A549 treated with Hydrocortisone at 1 μM for 4 hours (cell line): ENCODE results near the gene LY6G6C. TPM values are rescaled to one million over a fixed set of nuclear protein-coding genes. Genes with fewer than 3 reads are reported as not detected.

ENCODE experiments used
- total RNA-seq: library from RNA; stranded (reverse); fragments of 200-300 nt; extraction: Qiagen RNA extraction; gene quantifications from 5 replicates; pipeline ENCODE4 v1.2.3, GENCODE V29; 2022

LY6G6C gene, protein sequence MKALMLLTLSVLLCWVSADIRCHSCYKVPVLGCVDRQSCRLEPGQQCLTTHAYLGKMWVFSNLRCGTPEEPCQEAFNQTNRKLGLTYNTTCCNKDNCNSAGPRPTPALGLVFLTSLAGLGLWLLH
- total RNA-seq = 0.13 to 0.18 TPM in 2 of 5 replicates, not detected in the others

DNA sequence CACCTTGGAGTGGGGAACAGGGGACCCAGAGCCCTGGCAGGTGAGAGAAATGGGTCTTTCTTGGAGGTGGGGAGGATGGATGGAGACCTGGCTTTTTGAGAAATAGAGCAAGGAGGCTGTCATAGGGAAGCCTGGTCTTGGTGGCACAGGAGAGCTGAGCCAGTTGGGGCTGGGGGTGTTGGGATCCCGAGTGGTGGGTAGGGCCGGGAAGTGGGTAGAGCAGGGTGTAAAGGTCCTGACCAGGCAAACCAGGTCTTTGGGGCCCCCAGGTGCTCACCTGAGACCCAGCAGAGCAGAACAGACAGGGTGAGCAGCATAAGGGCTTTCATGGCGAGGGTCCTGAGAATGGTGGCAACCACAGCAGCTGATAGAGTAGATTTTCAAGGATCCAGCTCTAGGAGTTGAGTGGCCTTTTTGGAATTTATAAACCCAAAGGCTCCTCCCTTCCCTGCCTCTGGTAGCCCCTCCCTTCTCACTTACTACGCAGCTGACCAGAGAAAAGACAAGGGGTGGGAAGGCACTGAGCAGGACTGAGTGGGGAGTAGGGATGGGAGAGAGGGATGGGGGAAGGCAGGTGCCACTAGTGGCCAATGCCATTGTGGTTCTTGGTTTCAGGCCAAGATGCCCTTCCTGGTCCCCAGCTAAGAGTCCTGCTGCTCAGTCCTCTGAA is at the start of gene LY6G6C:
TSS of gene LY6G6C (minus strand) at position 396 of the 670 bp plus-strand sequence. CDS start at position 329, 67 bp downstream.

DNA sequence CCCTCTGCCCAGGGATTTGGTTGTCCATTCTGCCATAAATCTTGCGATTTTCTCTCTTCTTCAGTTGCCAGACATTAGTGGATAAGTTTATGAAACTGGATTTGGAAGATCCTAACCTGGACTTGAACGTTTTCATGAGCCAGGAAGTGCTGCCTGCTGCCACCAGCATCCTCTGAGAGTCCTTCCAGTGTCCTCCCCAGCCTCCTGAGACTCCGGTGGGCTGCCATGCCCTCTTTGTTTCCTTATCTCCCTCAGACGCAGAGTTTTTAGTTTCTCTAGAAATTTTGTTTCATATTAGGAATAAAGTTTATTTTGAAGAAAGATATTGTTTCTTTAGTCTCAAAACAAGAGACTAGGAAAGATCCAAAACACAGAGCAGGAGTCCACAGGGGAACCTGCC is 40.8 kb upstream of the LY6G6C start, which contains the start of gene SAPCD1:
TSS of gene SAPCD1 (plus strand) at position 301 of the 400 bp plus-strand sequence. CDS start 399 bp downstream, outside the sequence.

DNA sequence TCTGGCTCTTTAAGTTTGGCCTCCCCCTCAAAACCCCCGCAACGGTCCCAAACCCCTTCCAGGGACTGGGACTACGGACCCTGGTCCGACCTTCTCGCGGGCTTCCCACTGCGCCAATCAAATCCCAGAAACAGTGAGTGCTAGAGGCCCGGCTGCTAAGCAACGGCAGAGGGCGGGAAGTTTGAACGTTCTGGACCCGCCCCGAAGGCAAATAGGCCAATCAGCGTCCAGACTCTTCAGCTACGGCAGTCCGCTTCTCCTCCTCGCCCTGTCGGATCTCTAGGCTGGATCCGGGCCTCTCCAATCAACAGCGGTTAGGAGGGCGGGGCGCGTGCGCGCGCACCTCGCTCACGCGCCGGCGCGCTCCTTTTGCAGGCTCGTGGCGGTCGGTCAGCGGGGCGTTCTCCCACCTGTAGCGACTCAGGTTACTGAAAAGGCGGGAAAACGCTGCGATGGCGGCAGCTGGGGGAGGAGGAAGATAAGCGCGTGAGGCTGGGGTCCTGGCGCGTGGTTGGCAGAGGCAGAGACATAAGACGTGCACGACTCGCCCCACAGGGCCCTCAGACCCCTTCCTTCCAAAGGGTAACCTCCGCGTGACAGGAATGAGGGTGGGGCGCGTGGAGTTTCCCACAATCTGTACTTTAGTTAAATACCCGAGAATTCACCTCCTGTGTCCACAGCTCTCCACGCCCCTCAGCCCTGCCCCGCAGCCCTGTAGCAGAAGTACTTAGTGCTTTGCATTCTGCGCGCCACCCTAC is 18.3 kb upstream of the LY6G6C start, which contains the start of gene MSH5:
TSS of gene MSH5 (plus strand) at position 367 of the 758 bp plus-strand sequence. CDS start 462 bp downstream, outside the sequence.

DNA sequence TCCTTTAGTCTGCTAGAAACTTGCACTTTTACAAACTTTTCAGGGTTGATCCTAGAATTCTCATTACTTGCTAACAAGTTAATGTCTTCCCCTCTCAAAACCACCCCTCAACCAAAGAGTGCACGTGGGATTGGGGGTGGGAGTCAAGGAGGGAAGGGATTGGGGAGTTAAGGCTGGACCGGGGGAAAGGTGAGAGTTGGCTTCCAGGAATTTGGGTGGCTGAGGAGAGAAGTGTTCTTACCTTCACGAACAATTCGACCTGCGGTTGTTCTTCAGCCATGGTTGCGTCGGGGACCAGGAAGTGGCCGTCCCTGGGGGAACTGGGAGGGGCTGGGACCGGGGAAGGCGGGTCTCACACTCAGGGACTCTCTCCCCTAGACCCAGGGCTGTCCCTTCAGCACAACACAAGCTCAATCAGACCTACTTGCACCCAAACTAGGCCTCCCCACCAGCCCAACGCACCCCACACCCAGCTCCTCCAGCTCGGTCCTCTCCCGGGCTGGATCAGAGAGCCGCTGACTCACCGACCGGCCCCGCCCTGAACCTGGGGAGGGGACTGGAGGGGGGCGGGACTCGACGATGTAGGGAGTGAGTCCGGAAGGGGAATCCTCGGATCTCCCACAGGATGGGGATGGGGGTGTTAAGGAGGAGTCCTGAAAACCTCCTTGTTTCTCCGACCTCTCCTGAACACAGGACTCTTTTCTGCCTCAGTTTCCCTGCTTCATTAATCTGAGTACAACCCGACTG is 14.6 kb upstream of the LY6G6C start, which contains the start of gene CLIC1:
TSS of gene CLIC1 (minus strand) at position 510 of the 747 bp plus-strand sequence. CDS start at position 280, 230 bp downstream.

DNA sequence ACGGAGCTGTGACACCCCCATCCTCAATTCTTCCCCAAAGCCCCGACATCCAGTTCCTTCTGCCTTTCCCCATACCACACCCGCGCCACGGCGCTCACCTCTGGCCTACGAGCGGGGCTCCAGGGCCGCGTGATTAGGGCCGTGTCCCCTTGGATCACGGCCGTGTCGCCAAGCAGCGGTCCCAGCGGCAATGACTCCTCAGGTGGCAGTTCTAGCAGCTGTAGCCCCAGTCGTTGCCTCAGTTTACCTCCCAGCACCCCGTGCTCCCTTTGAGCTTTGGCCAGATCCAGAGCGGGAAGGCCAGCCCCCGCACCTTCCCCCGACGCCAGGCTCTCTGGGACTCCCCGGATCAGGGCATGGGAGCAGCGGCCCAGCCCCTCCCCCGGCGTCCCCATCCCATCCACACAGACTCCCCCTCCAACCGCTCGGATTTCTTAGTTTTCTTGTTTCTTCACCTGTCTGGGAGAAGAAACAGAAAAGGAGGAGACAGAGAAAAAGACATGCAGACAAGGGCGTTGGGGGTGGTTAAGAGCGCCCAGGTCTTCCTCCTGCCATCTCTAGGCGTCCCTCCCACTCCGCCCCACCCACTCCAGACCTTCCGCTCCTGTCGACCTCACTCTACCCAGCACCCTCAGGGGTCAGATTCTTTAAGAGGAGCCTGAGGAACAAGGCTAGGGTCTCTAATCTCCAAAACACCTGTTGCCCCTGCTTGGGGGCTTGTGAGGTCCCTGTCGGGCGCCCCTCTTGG is 7.4 kb upstream of the LY6G6C start, which contains the start of gene DDAH2:
TSS of gene DDAH2 (minus strand) at position 533 of the 748 bp plus-strand sequence. CDS start at position 395, 138 bp downstream.

DNA sequence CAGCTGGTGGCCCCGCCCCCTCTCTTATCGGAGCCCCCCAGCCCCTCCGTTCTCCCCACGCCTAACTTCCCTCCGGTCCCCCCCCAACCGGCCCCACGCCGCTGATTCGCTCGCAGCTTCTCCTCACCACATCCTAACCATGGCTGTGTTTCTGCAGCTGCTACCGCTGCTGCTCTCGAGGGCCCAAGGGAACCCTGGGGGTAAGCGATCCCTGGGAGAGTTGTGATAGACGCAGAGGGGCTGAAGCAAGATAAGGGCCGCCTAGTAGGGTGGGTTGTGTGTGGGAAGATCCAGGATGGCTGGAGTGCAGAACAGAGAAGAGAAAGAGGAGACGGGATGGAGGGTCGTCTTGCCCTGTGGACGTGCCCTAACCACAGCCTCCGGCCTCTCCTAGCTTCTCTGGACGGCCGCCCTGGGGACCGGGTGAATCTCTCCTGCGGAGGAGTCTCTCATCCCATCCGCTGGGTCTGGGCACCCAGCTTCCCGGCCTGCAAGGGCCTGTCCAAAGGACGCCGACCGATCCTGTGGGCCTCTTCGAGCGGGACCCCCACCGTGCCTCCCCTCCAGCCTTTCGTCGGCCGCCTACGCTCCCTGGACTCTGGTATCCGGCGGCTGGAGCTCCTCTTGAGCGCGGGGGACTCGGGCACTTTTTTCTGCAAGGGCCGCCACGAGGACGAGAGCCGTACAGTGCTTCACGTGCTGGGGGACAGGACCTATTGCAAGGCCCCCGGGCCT is 1.9 kb upstream of the LY6G6C start, which contains the start of gene MPIG6B:
TSS of gene MPIG6B (plus strand) at position 129 of the 735 bp plus-strand sequence. CDS start at position 140, 11 bp downstream.

DNA sequence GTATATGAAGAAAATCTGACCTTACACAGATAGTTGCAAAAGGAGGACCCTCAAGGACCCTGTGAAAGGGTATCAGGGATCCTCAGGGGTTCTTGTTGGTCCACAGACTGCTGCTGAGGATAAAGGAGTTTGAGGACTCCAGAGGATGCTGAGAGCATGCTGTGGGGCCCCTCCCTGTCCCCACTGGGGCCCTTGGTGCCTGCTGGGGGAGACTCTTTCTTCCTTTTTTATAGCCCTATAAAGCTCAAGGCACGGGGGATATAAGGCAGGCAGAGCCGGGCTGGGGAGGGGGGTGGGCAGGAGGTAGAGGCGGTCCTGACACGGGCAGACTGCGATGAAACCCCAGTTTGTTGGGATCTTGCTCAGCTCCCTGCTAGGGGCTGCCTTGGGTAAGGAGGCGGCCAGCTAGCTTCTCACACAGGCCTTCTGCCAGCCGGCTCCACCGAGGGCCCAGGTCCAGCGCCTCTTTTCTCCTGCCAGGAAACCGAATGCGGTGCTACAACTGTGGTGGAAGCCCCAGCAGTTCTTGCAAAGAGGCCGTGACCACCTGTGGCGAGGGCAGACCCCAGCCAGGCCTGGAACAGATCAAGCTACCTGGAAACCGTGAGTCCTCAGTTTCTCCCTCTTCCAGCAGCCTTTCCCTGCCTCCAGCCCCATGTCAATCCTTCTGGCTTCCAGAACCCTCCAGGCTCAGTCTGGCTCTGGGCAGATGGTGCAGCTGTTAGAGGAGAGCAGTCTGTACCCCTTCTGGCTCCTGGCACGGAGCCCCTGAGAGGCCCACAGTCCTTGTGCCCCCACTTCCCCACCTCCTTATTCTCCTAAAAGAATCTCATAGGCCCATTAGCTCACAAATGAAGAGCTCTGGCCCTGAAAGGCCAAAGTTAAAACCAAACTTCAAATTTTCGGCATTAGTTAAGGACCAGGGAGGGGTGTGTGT is 6.3 kb downstream of the LY6G6C start, which contains the start of gene LY6G6D:
TSS of gene LY6G6D (plus strand) at position 327 of the 937 bp plus-strand sequence. CDS start at position 335, 8 bp downstream.

DNA sequence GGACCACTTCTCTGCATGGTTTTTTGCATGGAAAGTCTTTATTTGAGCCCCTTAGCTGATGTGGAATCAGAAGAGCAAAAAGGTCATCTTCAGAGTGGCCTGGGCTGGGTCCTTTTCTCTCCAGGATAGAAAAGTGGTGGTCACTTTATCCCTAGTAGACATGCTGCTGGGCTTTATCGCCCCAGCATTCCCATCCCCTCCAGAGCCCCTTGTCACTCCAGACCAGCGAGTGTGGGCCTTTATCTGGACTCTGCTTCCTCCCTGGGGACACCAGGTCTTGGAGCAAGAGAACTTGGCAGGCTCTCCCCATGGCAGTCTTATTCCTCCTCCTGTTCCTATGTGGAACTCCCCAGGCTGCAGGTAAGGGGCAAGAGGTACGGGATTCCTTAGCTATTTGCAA is 14.9 kb downstream of the LY6G6C start, which contains the start of gene LY6G6F:
TSS of gene LY6G6F (plus strand) at position 268 of the 400 bp plus-strand sequence. CDS start at position 309, 41 bp downstream.

DNA sequence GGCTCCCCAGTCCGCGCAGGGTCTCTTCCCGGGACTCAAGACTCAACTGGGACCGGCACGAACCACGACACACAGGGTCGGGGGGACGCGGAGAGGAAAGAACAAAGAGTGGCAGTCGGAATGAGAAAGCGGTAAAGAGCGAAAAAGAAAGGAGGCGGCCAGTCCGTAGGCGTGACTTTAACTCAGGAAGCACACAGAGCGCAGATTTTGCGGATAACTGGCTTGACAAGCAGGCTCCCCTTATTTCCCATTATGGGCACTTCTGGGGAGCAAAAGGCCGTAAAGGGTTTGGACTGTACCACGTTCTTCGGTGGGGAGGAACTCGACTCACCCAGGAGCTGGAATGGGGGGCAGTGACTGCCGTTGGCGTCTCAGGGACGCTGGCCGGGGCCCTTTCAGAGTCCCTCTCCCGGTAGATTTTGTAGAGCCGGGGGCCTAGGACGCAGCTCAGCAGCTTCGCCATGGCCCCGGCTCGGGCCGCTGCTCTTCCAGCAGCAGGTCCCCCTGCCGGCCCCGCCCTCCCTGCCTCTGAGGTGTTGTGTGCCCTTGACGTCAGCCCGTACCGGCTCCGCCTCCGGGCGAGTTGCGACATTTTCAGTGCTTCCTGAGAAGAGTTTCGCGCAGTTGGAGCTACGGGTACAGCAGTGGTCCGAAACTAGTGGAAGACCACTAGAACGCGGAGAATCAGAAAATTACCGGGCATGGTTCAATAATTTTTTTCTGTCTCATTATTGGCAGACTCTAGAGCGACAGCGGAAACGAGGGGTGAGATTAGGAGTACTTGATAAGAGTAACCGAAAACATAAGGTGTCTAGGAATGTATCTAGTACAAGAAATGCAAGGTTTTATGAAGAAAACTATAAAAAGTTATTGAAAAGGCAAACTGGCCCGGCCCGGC is 18.5 kb downstream of the LY6G6C start, which contains the start of gene ABHD16A:
TSS of gene ABHD16A (minus strand) at position 506 of the 898 bp plus-strand sequence. CDS start at position 463, 43 bp downstream.

DNA sequence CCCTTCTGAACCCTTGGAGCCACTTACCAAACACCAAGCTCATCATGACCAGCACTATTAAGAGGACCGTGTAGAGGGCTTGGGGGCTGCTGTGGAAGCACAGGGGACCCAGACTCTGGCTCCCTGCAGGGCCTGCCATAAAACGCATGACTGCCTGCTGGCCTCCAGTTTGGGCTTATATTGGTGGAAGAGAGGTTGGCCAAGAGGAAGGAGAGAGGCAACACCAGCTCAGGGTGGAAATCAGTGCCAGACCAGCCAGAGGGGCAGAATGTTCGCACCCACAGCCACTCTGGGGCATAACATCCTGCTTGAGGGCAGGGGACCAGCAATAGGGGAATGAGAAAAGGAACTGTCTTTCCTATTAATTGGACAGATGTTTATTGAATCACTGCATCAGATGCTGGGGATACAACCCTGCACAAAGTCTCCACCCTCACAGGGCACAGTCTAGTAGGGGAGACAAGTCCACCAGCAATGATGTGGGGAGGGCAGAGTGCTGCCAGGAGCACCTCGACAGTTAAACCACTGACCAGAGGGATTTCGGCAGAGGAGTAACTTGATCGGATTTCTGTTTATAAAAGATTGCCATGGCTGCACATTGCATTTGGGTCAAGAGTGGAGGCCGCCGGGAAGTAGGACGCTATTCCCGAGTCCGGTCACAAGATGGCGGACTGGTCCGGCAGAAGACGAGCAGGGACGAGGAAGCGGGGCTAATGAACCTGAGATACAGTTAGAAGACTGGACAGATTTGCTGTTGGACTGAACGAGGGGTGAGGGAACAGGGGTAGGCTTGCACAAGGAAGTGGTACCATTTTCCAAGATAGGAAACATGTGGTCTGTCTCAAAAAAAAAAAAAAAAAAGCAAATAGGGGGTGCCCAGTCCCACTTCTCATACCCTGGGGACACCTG is 41.1 kb downstream of the LY6G6C start, which contains the start of gene LY6G5C:
TSS of gene LY6G5C (minus strand) at position 842 of the 909 bp plus-strand sequence. CDS start at position 148, 694 bp downstream.

DNA sequence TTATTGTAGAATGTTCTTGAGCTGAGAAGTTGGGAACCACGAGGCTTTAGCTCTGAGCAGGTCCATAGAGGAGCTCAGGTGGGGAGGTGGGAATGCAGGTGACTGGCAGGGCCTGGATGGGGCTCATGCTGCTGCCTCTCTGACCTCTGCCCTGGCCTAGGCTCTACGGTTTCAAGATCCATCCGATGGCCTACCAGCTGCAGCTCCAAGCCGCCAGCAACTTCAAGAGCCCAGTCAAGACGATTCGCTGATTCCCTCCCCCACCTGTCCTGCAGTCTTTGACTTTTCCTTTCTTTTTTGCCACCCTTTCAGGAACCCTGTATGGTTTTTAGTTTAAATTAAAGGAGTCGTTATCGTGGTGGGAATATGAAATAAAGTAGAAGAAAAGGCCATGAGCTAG is 51.9 kb downstream of the LY6G6C start, which contains the start of gene LY6G5B:
TSS of gene LY6G5B (plus strand) at position 301 of the 400 bp plus-strand sequence. CDS start 975 bp downstream, outside the sequence.

Other genes with a start within 250 kb of the LY6G6C start
- 6.1 to 7.7 TPM (median 7.3 TPM) in 5 replicates for gene MICB, start 223.6 kb downstream of the LY6G6C start, total RNA-seq
- gene MCCD1, start 192.8 kb downstream of the LY6G6C start, total RNA-seq = not detected in 5 replicates
- 331 to 435 TPM (median 353 TPM) in 5 replicates for gene DDX39B, start 179.7 kb downstream of the LY6G6C start, total RNA-seq
- 0.46 to 0.93 TPM (median 0.67 TPM) in 5 replicates for gene ATP6V1G2, start 175.1 kb downstream of the LY6G6C start, total RNA-seq
- gene NFKBIL1, start 174.1 kb downstream of the LY6G6C start, total RNA-seq = 9.7 to 12.5 TPM (median 11.6 TPM) in 5 replicates
- gene LTA, start 149.5 kb downstream of the LY6G6C start, total RNA-seq = 0.07 to 0.31 TPM (median 0.13 TPM) in 3 of 5 replicates, not detected in the others
- 0.08 to 0.12 TPM in 2 of 5 replicates, not detected in the others for gene TNF, start 146.2 kb downstream of the LY6G6C start, total RNA-seq
- 0.29 to 0.47 TPM (median 0.38 TPM) in 5 replicates for gene LTB, start 139.3 kb downstream of the LY6G6C start, total RNA-seq
- gene LST1, start 135.5 kb downstream of the LY6G6C start, total RNA-seq = 0.37 TPM in 1 of 5 replicates, not detected in the others
- gene NCR3, start 128.7 kb downstream of the LY6G6C start, total RNA-seq = not detected in 5 replicates
- not detected in 5 replicates for gene AIF1, start 106.5 kb downstream of the LY6G6C start, total RNA-seq
- 76.6 to 89.9 TPM (median 84.4 TPM) in 5 replicates for gene PRRC2A, start 101.0 kb downstream of the LY6G6C start, total RNA-seq
- 129 to 143 TPM (median 133 TPM) in 5 replicates for gene BAG6, start 69.1 kb downstream of the LY6G6C start, total RNA-seq
- gene APOM, start 65.9 kb downstream of the LY6G6C start, total RNA-seq = 2.9 to 3.8 TPM (median 3.4 TPM) in 5 replicates
- gene C6orf47, start 61.0 kb downstream of the LY6G6C start, total RNA-seq = 10.1 to 14.9 TPM (median 12.4 TPM) in 5 replicates
- gene GPANK1, start 56.7 kb downstream of the LY6G6C start, total RNA-seq = 9.3 to 11.4 TPM (median 11.1 TPM) in 5 replicates
- 154 to 183 TPM (median 177 TPM) in 5 replicates for gene CSNK2B, start 55.7 kb downstream of the LY6G6C start, total RNA-seq
- gene LY6G5B, start 51.8 kb downstream of the LY6G6C start, total RNA-seq = 3.4 to 4.7 TPM (median 3.9 TPM) in 5 replicates
- 0.75 to 2.1 TPM (median 1.5 TPM) in 5 replicates for gene LY6G5C, start 40.7 kb downstream of the LY6G6C start, total RNA-seq
- gene ABHD16A, start 18.4 kb downstream of the LY6G6C start, total RNA-seq = 15.0 to 19.1 TPM (median 17.0 TPM) in 5 replicates
- gene LY6G6F, start 14.9 kb downstream of the LY6G6C start, total RNA-seq = not detected in 5 replicates
- not detected in 5 replicates for gene LY6G6D, start 6.4 kb downstream of the LY6G6C start, total RNA-seq
- gene MPIG6B, start 1.6 kb upstream of the LY6G6C start, total RNA-seq = not detected in 5 replicates
- gene DDAH2, start 7.6 kb upstream of the LY6G6C start, total RNA-seq = 25.9 to 32.1 TPM (median 29.2 TPM) in 5 replicates
- 475 to 491 TPM (median 481 TPM) in 5 replicates for gene CLIC1, start 14.8 kb upstream of the LY6G6C start, total RNA-seq
- gene MSH5, start 18.3 kb upstream of the LY6G6C start, total RNA-seq = 10.7 to 15.7 TPM (median 13.4 TPM) in 5 replicates
- 2.6 to 4.9 TPM (median 3.2 TPM) in 5 replicates for gene SAPCD1, start 40.9 kb upstream of the LY6G6C start, total RNA-seq
- 1.1 to 1.7 TPM (median 1.5 TPM) in 5 replicates for gene VWA7, start 55.6 kb upstream of the LY6G6C start, total RNA-seq
- gene VARS1, start 74.0 kb upstream of the LY6G6C start, total RNA-seq = 52.1 to 61.7 TPM (median 54.3 TPM) in 5 replicates
- 42.7 to 66.2 TPM (median 59.0 TPM) in 5 replicates for gene LSM2, start 85.2 kb upstream of the LY6G6C start, total RNA-seq
- gene HSPA1L, start 93.5 kb upstream of the LY6G6C start, total RNA-seq = 1.2 to 2.0 TPM (median 1.6 TPM) in 5 replicates
- 162 to 234 TPM (median 205 TPM) in 5 replicates for gene HSPA1A, start 93.8 kb upstream of the LY6G6C start, total RNA-seq
- gene HSPA1B, start 106.0 kb upstream of the LY6G6C start, total RNA-seq = 110 to 176 TPM (median 161 TPM) in 5 replicates
- 25.7 to 32.9 TPM (median 26.4 TPM) in 5 replicates for gene NEU1, start 141.1 kb upstream of the LY6G6C start, total RNA-seq
- gene SLC44A4, start 157.3 kb upstream of the LY6G6C start, total RNA-seq = 0.03 to 0.14 TPM (median 0.06 TPM) in 4 of 5 replicates, not detected in the other
- gene EHMT2, start 176.0 kb upstream of the LY6G6C start, total RNA-seq = 25.1 to 29.7 TPM (median 26.0 TPM) in 5 replicates
- 3.3 to 4.2 TPM (median 3.9 TPM) in 5 replicates for gene ZBTB12, start 180.3 kb upstream of the LY6G6C start, total RNA-seq
- 0.17 to 0.46 TPM (median 0.38 TPM) in 5 replicates for gene C2, start 206.0 kb upstream of the LY6G6C start, total RNA-seq
- 1.7 to 2.3 TPM (median 1.9 TPM) in 5 replicates for gene CFB, start 224.3 kb upstream of the LY6G6C start, total RNA-seq
- gene NELFE, start 237.2 kb upstream of the LY6G6C start, total RNA-seq = 73.7 to 87.1 TPM (median 76.9 TPM) in 5 replicates
- 21.3 to 24.7 TPM (median 23.3 TPM) in 5 replicates for gene SKIC2, start 237.4 kb upstream of the LY6G6C start, total RNA-seq